ENCODE measurements around the gene C21orf58.

Gene C21orf58

GRCh38 chr21:46354046-46354445 lies 30.4 kb upstream of the C21orf58 start:
- in situ Hi-C loops (cut with MboI; ENCODE audit: low sequenced_read_pairs) = no loop called here

GRCh38 chr21:46352913-46353312 lies 29.2 kb upstream of the C21orf58 start:
- in situ Hi-C loops (cut with MboI; ENCODE audit: low sequenced_read_pairs) = no loop called here

- in situ Hi-C loops (cut with MboI; ENCODE audit: low sequenced_read_pairs) = no loop called here
Observed at GRCh38 chr21:46352164-46352515, 28.5 kb upstream of the C21orf58 start.

- in situ Hi-C loops (cut with MboI; ENCODE audit: low sequenced_read_pairs) = no loop called here
Observed at GRCh38 chr21:46351476-46352163, 27.9 kb upstream of the C21orf58 start.

GRCh38 chr21:46350981-46351380 lies 27.3 kb upstream of the C21orf58 start:
- in situ Hi-C loops (cut with MboI; ENCODE audit: low sequenced_read_pairs) = no loop called here

GRCh38 chr21:46350571-46350970 lies 26.9 kb upstream of the C21orf58 start:
- in situ Hi-C loops (cut with MboI; ENCODE audit: low sequenced_read_pairs) = no loop called here

GRCh38 chr21:46349134-46349760 lies 25.6 kb upstream of the C21orf58 start:
- in situ Hi-C loops (cut with MboI; ENCODE audit: low sequenced_read_pairs) = no loop called here

GRCh38 chr21:46347791-46348381 lies 24.2 kb upstream of the C21orf58 start:
- in situ Hi-C loops (cut with MboI; ENCODE audit: low sequenced_read_pairs) = no loop called here

GRCh38 chr21:46347203-46347550 lies 23.5 kb upstream of the C21orf58 start:
- in situ Hi-C loops (cut with MboI; ENCODE audit: low sequenced_read_pairs) = no loop called here

GRCh38 chr21:46346296-46347202 lies 22.9 kb upstream of the C21orf58 start:
- in situ Hi-C loops (cut with MboI; ENCODE audit: low sequenced_read_pairs) = no loop called here

- in situ Hi-C loops (cut with MboI; ENCODE audit: low sequenced_read_pairs) = no loop called here
Observed at GRCh38 chr21:46345861-46346260, 22.2 kb upstream of the C21orf58 start.

- in situ Hi-C loops (cut with MboI; ENCODE audit: low sequenced_read_pairs) = no loop called here
Observed at GRCh38 chr21:46344219-46344915, 20.7 kb upstream of the C21orf58 start.

GRCh38 chr21:46340998-46341397 lies 17.3 kb upstream of the C21orf58 start:
- in situ Hi-C loops (cut with MboI; ENCODE audit: low sequenced_read_pairs) = no loop called here

- in situ Hi-C loops (cut with MboI; ENCODE audit: low sequenced_read_pairs) = loop anchor here (10.0 kb wide), 1 partner anchor 58 kb away; no protein-coding TSS in a partner anchor
Observed at GRCh38 chr21:46336603-46337002, 12.9 kb upstream of the C21orf58 start.

GRCh38 chr21:46334351-46335140 lies 10.9 kb upstream of the C21orf58 start:
- in situ Hi-C loops (cut with MboI; ENCODE audit: low sequenced_read_pairs) = loop anchor here (10.0 kb wide), 1 partner anchor 60 kb away; no protein-coding TSS in a partner anchor

- in situ Hi-C loops (cut with MboI; ENCODE audit: low sequenced_read_pairs) = loop anchor here (10.0 kb wide), 1 partner anchor 65 kb away; no protein-coding TSS in a partner anchor
Observed at GRCh38 chr21:46329796-46330195, 6.1 kb upstream of the C21orf58 start.

GRCh38 chr21:46328151-46328550 lies 4.5 kb upstream of the C21orf58 start:
- in situ Hi-C loops (cut with MboI; ENCODE audit: low sequenced_read_pairs) = no loop called here

- in situ Hi-C loops (cut with MboI; ENCODE audit: low sequenced_read_pairs) = no loop called here
Observed at GRCh38 chr21:46327711-46328110, 4.0 kb upstream of the C21orf58 start.

- in situ Hi-C loops (cut with MboI; ENCODE audit: low sequenced_read_pairs) = no loop called here
Observed at GRCh38 chr21:46326110-46326703, 2.5 kb upstream of the C21orf58 start.
